ELR (cell line): Measurements from ENCODE around the gene KCNJ15.

ENCODE experiments used
- DNase-seq: peaks from one replicate; pipeline ENCODE4 v3.0.0-alpha.2; 2015; ENCODE audit warnings: low read depth

The KCNJ15 gene

GRCh38 chr21:38354746-38355145 lies 98.0 kb downstream of the KCNJ15 start:
- DNase-seq = no peak

- no peak for DNase-seq
Observed at GRCh38 chr21:38355353-38355752, 98.6 kb downstream of the KCNJ15 start.

- DNase-seq = peak; percentile 81
Observed at GRCh38 chr21:38355992-38356781, 99.4 kb downstream of the KCNJ15 start.
